T-helper 2 cell treated with Interferon-gamma antibody and Interleukin-4, amounts not matched to agents 5 μg/mL and 100 μg/mL, for 36 hours (primary cell): ENCODE results near the gene GYPC.
"Not testable (repeated sequence)": the region's sequence is repeated elsewhere in the genome, so short reads cannot be mapped to it uniquely, and the experiment has no call there.

ENCODE experiments used
- DNase-seq: peaks from one replicate; pipeline ENCODE4 v3.0.0; 2021; ENCODE audit warnings: low spot score
- H3K27ac Mint-ChIP-seq: one replicate; pipeline ENCODE4 v1.8.0; 2021; ENCODE audit warnings: mild to moderate bottlenecking, mixed read lengths
- H3K27me3 Mint-ChIP-seq: one replicate; pipeline ENCODE4 v1.8.0; 2021; ENCODE audit warnings: low read depth, mixed read lengths
- H3K36me3 Mint-ChIP-seq: one replicate; pipeline ENCODE4 v1.8.0; 2021; ENCODE audit warnings: low read depth, mixed read lengths
- H3K4me1 Mint-ChIP-seq: one replicate; pipeline ENCODE4 v1.8.0; 2021; ENCODE audit warnings: low read depth, mixed read lengths
- H3K4me3 Mint-ChIP-seq: one replicate; pipeline ENCODE4 v1.8.0; 2022; ENCODE audit warnings: mild to moderate bottlenecking, moderate library complexity, mixed read lengths
- H3K9me3 Mint-ChIP-seq: one replicate; pipeline ENCODE4 v1.8.0; 2021; ENCODE audit warnings: mixed read lengths

GYPC gene

DNA sequence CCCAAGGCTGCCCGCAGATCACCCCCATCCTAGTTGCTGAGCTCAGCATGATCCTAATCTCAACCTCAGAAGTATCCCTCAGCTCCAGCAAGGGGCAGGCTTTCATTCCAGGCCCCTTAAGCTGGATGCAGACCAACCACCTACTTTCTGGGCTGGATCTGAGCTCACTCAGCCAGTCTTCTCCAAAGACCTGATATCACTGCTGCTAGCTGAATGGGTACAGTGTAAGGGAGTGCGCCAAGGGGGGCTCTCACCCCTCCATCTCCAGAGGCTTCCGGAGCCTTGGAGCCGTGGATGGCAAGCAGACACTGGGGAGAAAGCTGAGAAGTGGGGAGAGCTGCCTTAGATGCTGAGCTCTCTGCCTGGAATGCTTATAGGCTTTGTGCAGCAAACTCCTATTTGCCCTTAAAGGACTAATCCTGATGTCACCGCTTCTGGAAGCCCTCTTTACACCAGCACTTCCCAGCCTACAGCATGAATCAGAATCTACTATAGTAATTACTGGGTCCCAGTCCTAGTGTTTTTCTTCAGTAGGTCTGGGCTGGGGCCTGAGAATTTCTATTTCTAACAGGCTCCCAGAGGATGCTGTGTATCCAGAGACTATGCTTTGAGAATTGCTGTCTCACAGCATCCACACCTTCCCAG is 31.0 kb downstream of the GYPC start:
- Mint-ChIP-seq H3K27me3 (no peaks in the 10 kb centered on the region), H3K4me1 (peaks cover 4% of the 10 kb centered on the region), H3K36me3 (peaks cover 81% of the 10 kb centered on the region), H3K9me3 (peaks cover 20% of the 10 kb centered on the region), H3K4me3 (no peak overlapping the region), H3K27ac (no peak overlapping the region)
- no peak for DNase-seq

DNA sequence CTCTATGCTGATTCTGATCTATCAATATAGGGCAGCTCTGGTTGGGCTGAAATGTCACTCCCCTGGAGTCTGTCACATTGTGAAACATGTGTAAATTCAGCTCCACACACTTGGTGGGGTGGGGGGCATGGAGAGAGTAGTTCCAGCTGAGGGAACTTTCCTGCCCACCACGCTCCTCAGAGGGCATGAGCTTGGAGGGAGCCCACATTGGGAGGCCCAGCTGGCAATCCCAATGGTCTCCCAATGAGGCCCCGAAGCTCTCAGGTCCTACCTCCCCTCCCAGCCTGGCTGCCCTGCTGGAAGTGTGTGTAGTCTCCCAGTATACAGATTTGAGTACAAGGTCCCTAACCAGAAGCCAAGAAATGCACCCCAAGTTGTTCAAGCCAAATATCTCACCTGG is 31.5 kb downstream of the GYPC start:
- Mint-ChIP-seq H3K4me1 (peaks cover 4% of the 10 kb centered on the region), H3K9me3 (peaks cover 26% of the 10 kb centered on the region), H3K36me3 (peaks cover 85% of the 10 kb centered on the region), H3K27me3 (no peaks in the 10 kb centered on the region), H3K4me3 (no peak overlapping the region), H3K27ac (no peak overlapping the region)
- DNase-seq, result no peak

DNA sequence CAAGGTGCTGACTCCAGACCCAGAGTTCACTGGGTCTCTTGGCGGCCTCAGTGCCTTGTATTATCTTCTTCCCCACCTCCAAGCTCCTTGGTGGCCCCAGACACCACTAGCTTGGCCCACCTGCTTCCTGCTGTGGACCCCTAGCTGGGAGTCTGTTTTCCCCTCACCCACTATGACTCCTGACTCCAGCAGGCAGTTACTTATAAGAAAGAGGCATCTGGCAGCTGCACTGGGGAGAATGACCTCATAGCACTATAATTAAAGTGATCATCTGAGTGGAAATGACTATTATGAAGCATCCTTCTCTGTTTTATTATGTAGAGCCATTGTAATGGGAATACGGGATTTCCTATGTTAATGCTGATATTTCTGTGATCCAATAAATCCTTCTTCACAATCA is 32.6 kb downstream of the GYPC start:
- Mint-ChIP-seq H3K9me3 (peaks cover 35% of the 10 kb centered on the region), H3K36me3 (peaks cover 86% of the 10 kb centered on the region)
- H3K4me1 Mint-ChIP-seq, H3K27me3 Mint-ChIP-seq, DNase-seq, H3K27ac Mint-ChIP-seq, H3K4me3 Mint-ChIP-seq: not testable (repeated sequence)

DNA sequence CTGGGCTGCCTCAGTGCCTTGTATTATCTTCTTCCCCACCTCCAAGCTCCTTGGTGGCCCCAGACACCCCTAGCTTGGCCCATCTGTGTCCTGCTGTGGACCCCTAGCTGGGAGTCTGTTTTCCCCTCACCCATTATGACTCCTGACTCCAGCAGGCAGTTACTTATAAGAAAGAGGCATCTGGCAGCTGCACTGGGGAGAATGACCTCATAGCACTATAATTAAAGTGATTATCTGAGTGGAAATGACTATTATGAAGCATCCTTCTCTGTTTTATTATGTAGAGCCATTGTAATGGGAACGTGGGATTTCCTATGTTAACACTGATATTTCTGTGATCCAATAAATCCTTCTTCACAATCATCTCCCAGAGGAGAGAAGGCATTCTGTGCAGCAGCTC is 36.3 kb downstream of the GYPC start:
- H3K4me3 Mint-ChIP-seq, DNase-seq, H3K4me1 Mint-ChIP-seq, H3K27me3 Mint-ChIP-seq, H3K27ac Mint-ChIP-seq: not testable (repeated sequence)
- peaks cover 88% of the 10 kb centered on the region for H3K36me3 Mint-ChIP-seq
- H3K9me3 Mint-ChIP-seq, result peaks cover 35% of the 10 kb centered on the region

DNA sequence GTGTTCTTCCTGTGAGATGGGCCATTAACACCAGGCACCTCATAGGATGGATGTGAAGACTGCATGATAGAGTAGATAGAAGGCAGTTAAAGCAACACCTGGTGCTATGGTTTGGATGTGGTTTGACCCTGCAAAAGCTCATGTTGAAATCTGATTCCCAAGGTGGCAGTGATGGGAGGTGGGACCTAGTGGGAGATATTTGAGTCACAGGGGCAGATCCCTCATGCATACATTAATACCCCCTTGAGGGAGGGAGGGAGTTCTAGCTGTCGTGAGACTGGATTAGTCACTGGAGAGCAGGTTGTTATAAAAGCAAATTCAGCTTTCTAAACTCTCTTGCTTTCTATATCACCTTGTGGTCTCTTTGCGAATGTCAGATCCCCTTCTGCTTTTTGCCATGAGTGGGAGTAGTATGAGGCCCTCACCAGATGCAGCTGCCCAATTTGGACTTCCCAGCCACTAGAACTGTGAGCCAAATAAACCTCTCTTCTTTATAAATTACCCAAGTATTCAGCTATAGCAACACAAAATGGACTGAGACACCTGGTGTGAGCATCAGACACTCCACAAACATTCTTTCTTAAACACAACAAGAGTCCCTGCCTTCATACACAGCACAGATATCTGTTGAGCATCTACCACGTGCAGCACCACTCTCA is 37.1 kb downstream of the GYPC start:
- DNase-seq, H3K27me3 Mint-ChIP-seq, H3K27ac Mint-ChIP-seq, H3K4me1 Mint-ChIP-seq, H3K4me3 Mint-ChIP-seq: not testable (repeated sequence)
- Mint-ChIP-seq H3K36me3 (peaks cover 90% of the 10 kb centered on the region), H3K9me3 (peaks cover 35% of the 10 kb centered on the region)

DNA sequence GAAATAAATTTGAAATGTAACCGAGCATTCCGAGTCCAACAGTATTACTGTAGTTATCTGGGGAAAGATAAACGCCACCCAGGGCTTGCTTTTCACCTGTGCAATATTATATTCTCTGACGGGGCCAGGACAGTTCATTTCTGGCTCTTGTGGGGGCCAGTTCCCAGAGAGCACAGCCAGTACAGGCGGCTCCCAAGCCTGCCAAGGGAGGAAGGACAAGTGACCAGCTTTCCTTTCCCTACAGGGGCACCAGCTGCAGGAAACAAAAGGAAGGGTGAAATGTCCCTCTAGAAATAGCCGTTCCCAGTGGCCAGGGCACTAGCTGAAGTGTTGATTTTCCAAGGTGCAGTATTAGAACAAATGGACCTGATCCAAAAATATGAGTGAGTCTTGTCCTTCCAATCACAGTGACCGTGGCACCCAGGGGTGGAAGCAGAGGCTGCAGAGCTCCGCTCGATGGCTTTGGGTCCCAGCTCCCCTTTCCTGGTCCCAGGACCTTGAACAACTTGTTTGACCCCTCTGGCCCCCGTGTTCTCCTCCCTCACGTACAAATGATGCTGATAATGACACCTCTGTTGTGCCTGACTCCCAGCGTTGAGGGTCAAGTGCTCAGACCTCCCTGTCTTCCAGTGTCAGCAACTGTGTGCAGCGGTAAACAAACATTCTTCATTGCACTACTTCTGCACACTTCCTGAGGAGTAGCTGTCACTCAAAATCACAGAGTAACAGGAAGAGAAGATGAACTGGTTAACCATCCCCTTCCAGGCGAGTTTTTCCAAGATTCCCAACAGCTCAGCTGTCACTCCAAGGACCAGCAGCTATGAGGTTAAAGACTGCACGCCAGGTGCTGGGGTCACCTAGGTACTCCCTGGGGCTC is 40.9 kb downstream of the GYPC start:
- peaks cover 15% of the 10 kb centered on the region for H3K9me3 Mint-ChIP-seq
- no peaks in the 10 kb centered on the region for H3K27me3 Mint-ChIP-seq
- no peak overlapping the region for H3K4me3 Mint-ChIP-seq
- H3K4me1 Mint-ChIP-seq, result peaks cover 2% of the 10 kb centered on the region
- no peak for DNase-seq
- H3K27ac Mint-ChIP-seq, result no peak overlapping the region
- peaks cover 73% of the 10 kb centered on the region for H3K36me3 Mint-ChIP-seq

DNA sequence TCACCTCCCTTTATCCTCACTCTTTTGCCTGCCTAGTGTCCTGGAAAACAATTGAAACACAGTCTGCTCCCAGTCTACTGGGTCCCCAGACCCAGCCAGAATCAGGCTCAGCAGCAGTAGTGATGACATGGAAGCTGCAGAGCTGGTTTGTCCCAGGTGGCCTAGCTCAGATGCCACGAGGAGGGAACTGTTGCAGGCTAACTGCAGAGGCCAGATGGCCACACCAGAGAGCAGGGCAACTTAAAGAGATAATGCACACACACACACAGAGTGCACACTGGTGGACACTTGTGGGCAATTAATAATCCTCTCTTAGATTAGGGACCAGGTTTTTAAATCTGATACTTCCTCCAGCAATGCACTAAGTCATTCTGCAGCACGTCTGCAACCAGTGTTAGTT is 42.4 kb downstream of the GYPC start:
- Mint-ChIP-seq H3K4me1 (peaks cover 2% of the 10 kb centered on the region), H3K4me3 (no peak overlapping the region), H3K27me3 (no peaks in the 10 kb centered on the region), H3K36me3 (peaks cover 58% of the 10 kb centered on the region), H3K9me3 (peaks cover under 1% of the 10 kb centered on the region), H3K27ac (no peak overlapping the region)
- no peak for DNase-seq

DNA sequence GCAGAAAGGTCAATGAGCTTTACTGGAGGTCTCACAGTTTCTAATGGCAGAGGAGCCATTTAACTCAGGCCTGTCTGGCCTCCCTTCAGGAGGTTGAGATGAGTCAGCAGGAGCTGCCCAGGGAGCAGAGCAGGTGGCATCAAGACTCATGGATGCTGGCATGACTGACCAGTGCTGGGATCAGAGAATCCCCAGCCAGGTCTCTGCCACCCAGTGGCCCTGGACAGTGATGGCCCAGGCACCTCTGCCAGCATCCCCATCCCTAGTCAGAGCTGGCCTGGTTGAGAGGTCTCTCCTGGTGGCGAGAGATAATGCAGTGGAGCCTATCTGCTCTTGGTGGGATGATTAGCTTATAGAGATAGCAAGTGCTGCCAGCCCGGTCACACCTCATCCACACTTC is 43.1 kb downstream of the GYPC start:
- peaks cover 2% of the 10 kb centered on the region for H3K4me1 Mint-ChIP-seq
- no peak overlapping the region for H3K27ac Mint-ChIP-seq
- H3K9me3 Mint-ChIP-seq, result no peaks in the 10 kb centered on the region
- no peak for DNase-seq
- H3K4me3 Mint-ChIP-seq, result no peak overlapping the region
- H3K36me3 Mint-ChIP-seq, result peaks cover 52% of the 10 kb centered on the region
- no peaks in the 10 kb centered on the region for H3K27me3 Mint-ChIP-seq

GRCh38 chr2:126699716-126700581 is 44.0 kb downstream of the GYPC start:
- peaks cover 2% of the 10 kb centered on the region for H3K4me1 Mint-ChIP-seq
- H3K9me3 Mint-ChIP-seq, result no peaks in the 10 kb centered on the region
- H3K27ac Mint-ChIP-seq, result no peak overlapping the region
- H3K27me3 Mint-ChIP-seq, result no peaks in the 10 kb centered on the region
- no peak overlapping the region for H3K4me3 Mint-ChIP-seq
- no peak for DNase-seq
- H3K36me3 Mint-ChIP-seq, result peaks cover 44% of the 10 kb centered on the region

DNA sequence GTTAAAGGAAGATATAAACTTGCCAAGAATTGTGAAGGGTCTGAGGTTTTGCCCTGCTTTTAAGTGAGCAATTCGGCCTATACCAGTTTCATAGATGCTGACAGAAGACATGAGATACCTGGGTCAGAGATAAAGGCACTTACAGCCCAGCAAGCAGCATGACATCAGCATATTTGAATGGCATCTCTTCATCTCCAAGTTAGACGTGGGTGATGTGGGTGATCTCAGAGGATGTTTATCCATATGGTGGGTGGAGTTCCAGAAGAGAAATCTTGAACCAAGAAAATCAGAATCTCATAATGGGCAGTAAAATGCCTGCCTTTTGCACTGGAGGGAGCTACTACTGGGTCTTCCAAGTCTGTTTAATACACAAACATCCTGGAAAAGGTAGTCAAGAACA is 44.7 kb downstream of the GYPC start:
- Mint-ChIP-seq H3K27ac (no peak overlapping the region), H3K4me3 (no peak overlapping the region), H3K36me3 (peaks cover 38% of the 10 kb centered on the region), H3K4me1 (peaks cover 2% of the 10 kb centered on the region), H3K9me3 (no peaks in the 10 kb centered on the region), H3K27me3 (no peaks in the 10 kb centered on the region)
- no peak for DNase-seq

DNA sequence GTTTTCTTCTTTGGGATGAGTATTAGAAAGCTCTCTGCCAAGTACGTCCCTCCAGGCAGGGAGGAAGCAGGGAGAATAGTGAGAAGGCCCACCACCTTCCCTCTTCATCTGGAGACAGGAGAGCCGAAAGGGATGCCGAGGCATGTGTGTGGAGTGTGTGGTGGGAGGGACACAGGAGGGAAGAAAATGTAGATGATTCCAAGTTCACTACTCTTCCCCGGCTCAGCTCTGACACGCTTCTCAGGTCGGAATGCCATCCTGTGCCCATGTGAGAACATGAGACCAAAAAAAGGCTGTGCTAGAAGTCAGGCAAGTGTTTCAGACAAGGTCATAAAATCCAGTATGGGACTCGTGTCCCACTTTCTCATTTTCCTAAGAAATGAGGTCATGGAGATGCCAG is 47.4 kb downstream of the GYPC start:
- no peak overlapping the region for H3K27ac Mint-ChIP-seq
- peaks cover 17% of the 10 kb centered on the region for H3K36me3 Mint-ChIP-seq
- H3K9me3 Mint-ChIP-seq, result no peaks in the 10 kb centered on the region
- peaks cover 2% of the 10 kb centered on the region for H3K4me1 Mint-ChIP-seq
- no peak for DNase-seq
- no peak overlapping the region for H3K4me3 Mint-ChIP-seq
- H3K27me3 Mint-ChIP-seq, result peaks cover 2% of the 10 kb centered on the region

DNA sequence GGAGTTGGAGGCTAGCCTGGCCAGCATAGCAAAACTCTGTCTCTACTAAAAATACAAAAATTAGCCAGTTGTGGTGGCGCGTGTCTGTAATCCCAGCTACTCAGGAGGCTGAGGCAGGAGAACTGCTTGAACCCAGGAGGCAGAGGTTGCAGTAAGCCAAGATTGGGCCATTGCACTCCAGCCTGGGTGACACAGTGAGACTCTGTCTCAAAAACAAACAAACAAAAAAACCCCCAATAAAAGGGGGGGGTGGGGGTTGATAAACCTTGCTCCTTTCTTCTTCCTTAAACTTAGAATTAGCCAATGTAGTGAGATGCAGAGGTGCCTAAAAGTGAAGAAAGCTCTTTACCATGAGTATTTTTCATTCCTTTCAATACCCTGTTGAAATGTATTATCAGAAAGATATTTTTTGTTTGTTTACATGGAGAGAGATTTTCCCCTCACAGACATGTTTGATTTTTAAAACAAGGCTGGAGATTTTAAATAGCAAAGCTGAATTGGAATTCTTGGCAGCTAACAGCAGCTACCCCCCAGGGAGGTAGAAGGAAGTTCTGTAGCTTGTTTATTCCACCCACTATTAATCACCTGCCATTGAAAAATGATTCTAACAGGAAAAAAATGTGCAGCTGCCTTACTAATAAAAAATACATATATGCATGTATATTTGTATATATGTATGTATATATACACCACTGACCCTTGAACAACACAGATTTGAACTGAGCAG is 48.6 kb downstream of the GYPC start:
- Mint-ChIP-seq H3K36me3 (peaks cover 10% of the 10 kb centered on the region), H3K4me1 (peaks cover 2% of the 10 kb centered on the region), H3K27me3 (peaks cover 2% of the 10 kb centered on the region), H3K4me3 (no peak overlapping the region), H3K9me3 (no peaks in the 10 kb centered on the region), H3K27ac (no peak overlapping the region)
- no peak for DNase-seq

DNA sequence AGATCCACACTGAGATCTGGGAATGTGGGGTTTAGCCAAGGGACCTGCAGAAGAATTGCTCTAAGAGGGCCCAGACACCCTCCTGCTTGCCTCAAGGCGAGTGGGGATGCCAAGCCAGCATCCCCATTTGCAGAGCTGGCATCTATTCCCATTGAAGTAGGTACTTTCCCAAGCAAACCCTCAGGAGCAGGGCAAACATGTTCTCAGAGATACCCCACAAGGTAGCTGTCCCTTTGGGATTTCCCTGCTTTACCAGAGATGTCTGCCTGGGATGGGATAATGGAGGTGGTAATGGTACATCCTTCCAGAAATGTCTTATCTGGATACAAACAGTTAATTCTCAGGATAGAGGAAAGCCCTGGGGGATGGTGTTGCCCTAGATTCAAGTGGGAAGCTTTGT is 51.2 kb downstream of the GYPC start:
- Mint-ChIP-seq H3K4me3 (no peak overlapping the region), H3K27me3 (peaks cover 9% of the 10 kb centered on the region), H3K36me3 (no peaks in the 10 kb centered on the region), H3K9me3 (no peaks in the 10 kb centered on the region), H3K27ac (no peak overlapping the region), H3K4me1 (no peaks in the 10 kb centered on the region)
- no peak for DNase-seq
